Fibroblast of upper back skin (primary cell): ENCODE measurements around the gene KRT71.

Experiments used
- DNase-seq: peaks from one replicate; pipeline ENCODE4 v3.0.0-alpha.2; 2013

Gene KRT71

DNA sequence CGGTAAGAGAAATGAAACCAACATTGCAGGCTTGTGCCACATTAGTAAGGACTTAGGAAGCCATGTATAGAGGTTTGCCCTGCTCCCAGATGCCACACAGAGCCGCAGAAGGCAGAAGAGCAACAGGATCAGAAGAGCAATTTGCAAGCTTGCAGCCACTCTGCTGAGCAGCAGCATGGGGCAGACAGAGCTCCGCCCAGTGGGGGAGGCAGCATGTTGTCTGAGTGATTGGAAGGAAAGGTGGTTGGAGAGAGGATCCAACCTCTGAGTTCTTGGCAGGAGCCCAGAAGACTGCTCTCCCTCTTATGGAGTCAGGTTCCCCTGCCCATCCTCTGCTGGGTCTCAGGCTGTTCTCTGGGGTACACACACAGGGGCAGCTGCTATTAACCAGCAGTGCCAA, 57.6 kb downstream of the KRT71 start:
- peak; percentile 36 for DNase-seq

GRCh38 chr12:52494518-52494917, 58.4 kb downstream of the KRT71 start:
- DNase-seq, result peak; percentile 62

DNA sequence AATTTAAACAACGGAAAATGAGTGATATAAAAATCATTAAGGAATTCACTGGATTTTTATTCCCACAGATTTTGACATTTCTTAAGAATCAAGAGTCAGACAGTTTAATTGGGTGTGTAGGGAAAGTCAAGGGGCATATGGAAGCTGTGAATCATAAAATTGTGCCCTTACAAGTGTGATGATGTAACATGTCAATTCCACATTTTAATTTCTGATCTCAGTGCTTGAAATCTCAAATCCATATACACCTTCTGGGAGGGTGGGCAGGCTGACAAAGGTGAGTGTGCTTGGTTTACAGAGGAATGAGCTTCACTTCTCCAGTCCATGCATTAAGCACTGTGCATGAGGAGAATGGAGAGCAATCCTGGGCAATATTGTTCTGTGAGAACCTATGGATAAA, 58.8 kb downstream of the KRT71 start:
- no peak for DNase-seq
